ENCODE results near the gene ZNF407. TPM values are rescaled to one million over a fixed set of nuclear protein-coding genes. Genes with fewer than 3 reads are reported as not detected.

Gene ZNF407
- total and polyA plus RNA-seq, 11 donors, result 3.8 to 14.7 (median 11.5) TPM

DNA sequence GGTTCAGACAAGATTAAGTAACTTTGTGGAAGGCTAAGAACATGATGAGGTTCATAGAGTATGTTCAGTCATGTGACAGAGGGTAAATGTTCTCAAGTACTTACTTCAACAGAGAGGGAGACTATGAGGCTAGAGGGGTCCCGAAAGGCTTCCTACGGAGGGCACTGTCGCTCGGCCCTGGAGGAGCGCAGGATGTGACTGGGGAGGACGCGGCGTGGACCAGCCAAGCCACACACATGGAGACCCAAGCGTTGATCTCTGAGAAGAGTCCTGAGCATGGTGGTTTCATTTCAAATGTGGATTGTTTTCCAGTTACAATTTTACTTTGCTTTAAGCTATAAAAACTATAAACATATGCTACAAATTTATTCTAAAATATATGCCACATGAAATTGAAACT is 383.8 kb downstream of the ZNF407 start:
- no peak for TF ChIP-seq POLR2A (IDR thresholded peaks at IDR 0.05)
- TF ChIP-seq, protein P1, sequence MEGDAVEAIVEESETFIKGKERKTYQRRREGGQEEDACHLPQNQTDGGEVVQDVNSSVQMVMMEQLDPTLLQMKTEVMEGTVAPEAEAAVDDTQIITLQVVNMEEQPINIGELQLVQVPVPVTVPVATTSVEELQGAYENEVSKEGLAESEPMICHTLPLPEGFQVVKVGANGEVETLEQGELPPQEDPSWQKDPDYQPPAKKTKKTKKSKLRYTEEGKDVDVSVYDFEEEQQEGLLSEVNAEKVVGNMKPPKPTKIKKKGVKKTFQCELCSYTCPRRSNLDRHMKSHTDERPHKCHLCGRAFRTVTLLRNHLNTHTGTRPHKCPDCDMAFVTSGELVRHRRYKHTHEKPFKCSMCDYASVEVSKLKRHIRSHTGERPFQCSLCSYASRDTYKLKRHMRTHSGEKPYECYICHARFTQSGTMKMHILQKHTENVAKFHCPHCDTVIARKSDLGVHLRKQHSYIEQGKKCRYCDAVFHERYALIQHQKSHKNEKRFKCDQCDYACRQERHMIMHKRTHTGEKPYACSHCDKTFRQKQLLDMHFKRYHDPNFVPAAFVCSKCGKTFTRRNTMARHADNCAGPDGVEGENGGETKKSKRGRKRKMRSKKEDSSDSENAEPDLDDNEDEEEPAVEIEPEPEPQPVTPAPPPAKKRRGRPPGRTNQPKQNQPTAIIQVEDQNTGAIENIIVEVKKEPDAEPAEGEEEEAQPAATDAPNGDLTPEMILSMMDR (IDR thresholded peaks at IDR 0.05), result no peak
- no peaks in the 10 kb centered on the region for H3K9me3 ChIP-seq
- no peak overlapping the region for H3K27ac ChIP-seq
- H3K27me3 ChIP-seq, result no peaks in the 10 kb centered on the region
- WGBS, 4 donors, result 96 to 99% (median 97%) methylated on average over 9 of the region's 9 CpGs
- intact Hi-C loops (cut with DNase I), result no loop called here
- H3K4me3 ChIP-seq, result no peak overlapping the region
- DNase-seq, result no peak
- H3K4me1 ChIP-seq, result peaks cover 0 to 11% (median 0%) of the 10 kb centered on the region in 12 donors
- peaks cover 0 to 4% (median 0%) of the 10 kb centered on the region in 9 donors for H3K36me3 ChIP-seq
- ATAC-seq, result no peak

DNA sequence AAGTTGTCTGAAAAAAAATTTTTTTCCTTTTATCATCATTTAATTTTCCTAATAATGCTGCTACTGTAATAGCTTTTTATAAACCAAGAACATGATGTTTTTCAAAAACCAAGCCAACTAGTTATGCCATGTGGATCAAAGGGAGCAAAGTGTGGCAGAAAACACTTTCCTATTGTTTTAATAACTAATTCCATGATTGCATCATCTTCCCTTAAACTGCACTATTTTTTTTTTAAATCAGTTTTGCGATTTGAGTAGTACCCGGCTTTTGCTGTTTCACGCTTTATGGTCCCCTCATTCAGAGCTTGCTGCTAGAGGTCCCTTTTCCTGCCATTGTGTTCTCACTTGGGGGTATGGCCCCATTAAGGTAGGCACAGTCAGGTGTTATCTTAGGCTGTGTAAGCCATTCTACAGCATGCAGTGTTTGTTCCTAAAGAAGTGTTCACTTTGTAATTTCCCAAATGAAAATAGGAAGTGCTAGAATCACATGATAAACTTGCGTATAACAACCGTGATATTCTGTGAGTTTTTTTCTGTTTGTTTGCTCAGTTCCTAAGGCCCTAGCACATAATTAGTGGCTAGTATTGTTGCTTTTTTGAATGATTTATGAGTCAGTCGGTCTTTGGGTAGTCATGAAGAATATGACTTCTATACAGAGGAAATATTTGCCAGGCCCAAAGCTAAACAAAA is 385.4 kb downstream of the ZNF407 start:
- ATAC-seq (peak in 1 of 4 donors; percentile 58), DNase-seq (no peak)
- peaks cover 0 to 11% (median 0%) of the 10 kb centered on the region in 12 donors for H3K4me1 ChIP-seq
- TF ChIP-seq POLR2A (IDR thresholded peaks at IDR 0.05), result no peak
- TF ChIP-seq, protein P1 (IDR thresholded peaks at IDR 0.05), result no peak
- H3K9me3 ChIP-seq, result no peaks in the 10 kb centered on the region
- peaks cover 0 to 4% (median 0%) of the 10 kb centered on the region in 9 donors for H3K36me3 ChIP-seq
- intact Hi-C loops (cut with DNase I), result no loop called here
- WGBS, 4 donors, result 83 to 87% (median 85%) methylated on average over 6 of the region's 6 CpGs
- H3K27me3 ChIP-seq, result no peaks in the 10 kb centered on the region
- peak overlapping the region in 3 of 12 donors; percentile 23 to 90 (median 27) for H3K27ac ChIP-seq
- H3K4me3 ChIP-seq, result no peak overlapping the region

DNA sequence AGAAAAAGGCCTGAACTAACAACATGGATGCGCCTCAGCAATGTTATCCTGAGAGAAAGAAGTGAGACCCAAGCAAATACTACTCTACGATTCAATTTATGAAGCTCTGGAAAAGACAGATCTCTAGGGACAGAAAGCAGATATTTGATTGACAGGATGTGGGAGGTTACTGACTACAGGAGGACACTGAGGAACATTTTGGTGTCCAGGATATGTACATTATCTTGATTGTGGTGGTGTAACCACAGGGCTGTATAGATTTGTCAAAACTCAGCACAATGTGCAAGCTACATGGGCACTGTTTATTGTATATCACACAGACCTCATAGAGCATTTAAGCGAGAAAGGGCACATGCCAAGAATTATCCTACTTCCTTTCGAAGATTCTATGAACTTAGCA is 391.5 kb downstream of the ZNF407 start:
- WGBS, 4 donors, result 94 to 97% (median 95%) methylated on average over 4 of the region's 4 CpGs
- Histone ChIP-seq H3K27me3 (no peaks in the 10 kb centered on the region), H3K27ac (peak overlapping the region in 1 of 12 donors; percentile 88), H3K4me1 (peaks cover 0 to 38% (median 0%) of the 10 kb centered on the region in 12 donors), H3K4me3 (no peak overlapping the region), H3K9me3 (no peaks in the 10 kb centered on the region), H3K36me3 (no peaks in the 10 kb centered on the region)
- DNase-seq (no peak), ATAC-seq (no peak)
- intact Hi-C loops (cut with DNase I), result no loop called here
- TF ChIP-seq, protein P1 (IDR thresholded peaks at IDR 0.05), result no peak
- no peak for TF ChIP-seq POLR2A (IDR thresholded peaks at IDR 0.05)

DNA sequence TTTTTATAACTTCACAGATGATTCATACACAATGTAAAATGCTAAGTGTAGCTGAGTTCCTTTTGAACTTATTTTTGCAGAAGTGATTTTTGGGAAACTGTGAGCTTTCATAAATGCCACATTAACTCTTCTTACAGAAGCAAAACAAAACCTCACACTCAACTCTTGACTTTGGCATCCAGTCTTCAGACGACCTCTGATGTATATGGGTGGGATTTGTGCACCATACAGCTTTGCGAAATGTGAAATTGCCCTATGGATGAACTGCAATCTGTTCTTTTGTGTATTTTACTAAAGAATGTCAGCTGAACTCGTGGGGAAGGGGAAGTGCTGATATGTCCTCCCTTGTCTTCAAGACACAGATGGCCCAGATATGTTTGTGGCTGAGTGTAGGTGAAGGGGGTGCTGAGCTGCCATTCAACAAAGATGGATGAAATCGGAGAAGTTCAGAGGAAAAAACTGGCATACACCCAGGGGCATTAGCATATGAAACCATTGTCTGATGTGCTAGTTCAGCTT is 393.0 kb downstream of the ZNF407 start:
- TF ChIP-seq, protein P1 (IDR thresholded peaks at IDR 0.05), result no peak
- no peak for TF ChIP-seq POLR2A (IDR thresholded peaks at IDR 0.05)

More for the DNA sequence above, 393.0 kb downstream of the ZNF407 start:
- ATAC-seq (peak in 2 of 4 donors; percentile 30 to 50), DNase-seq (no peak)
- H3K36me3 ChIP-seq, result no peaks in the 10 kb centered on the region
- H3K27ac ChIP-seq, result peak overlapping the region in 1 of 12 donors; percentile 88
- intact Hi-C loops (cut with DNase I), result no loop called here
- H3K4me3 ChIP-seq, result peak overlapping the region in 1 of 12 donors; percentile 6
- peaks cover 0 to 53% (median 0%) of the 10 kb centered on the region in 12 donors for H3K4me1 ChIP-seq
- 70 to 80% (median 74%) methylated on average over 4 of the region's 4 CpGs for WGBS, 4 donors
- no peaks in the 10 kb centered on the region for H3K27me3 ChIP-seq
- H3K9me3 ChIP-seq, result no peaks in the 10 kb centered on the region

All from heart left ventricle (tissue), 16 donors.